RWPE2 (cell line): Measurements from ENCODE around the gene WDR55.

ENCODE experiments used
- ATAC-seq: fragments of 200-7000 bp; cut with Tn5 transposase; 3 replicates; pipeline ENCODE4 v1.9.1; 2021; ENCODE audit warnings: low read depth
- DNase-seq: peaks from one replicate; pipeline ENCODE4 v3.0.0-alpha.2; 2020; ENCODE audit warnings: low spot score
- H3K27ac ChIP-seq: fragments of 450-650 bp; 2 replicates; pipeline ENCODE4 v1.5.1; 2017; ENCODE audit warnings: mild to moderate bottlenecking; ENCODE audit not compliant: poor library complexity, severe bottlenecking
- H3K27me3 ChIP-seq: fragments of 250-450 bp; sonication (Bioruptor Pico); 2 replicates; pipeline ENCODE4 v1.5.1; 2021; ENCODE audit warnings: mild to moderate bottlenecking, moderate library complexity; ENCODE audit not compliant: insufficient read depth, poor library complexity, severe bottlenecking
- H3K36me3 ChIP-seq: fragments of 250-450 bp; sonication (Bioruptor Pico); 2 replicates; pipeline ENCODE4 v1.5.1; 2020; ENCODE audit warnings: low read depth, mild to moderate bottlenecking, moderate library complexity
- H3K4me1 ChIP-seq: fragments of 250-450 bp; sonication (Bioruptor Pico); 2 replicates; pipeline ENCODE4 v1.5.1; 2021; ENCODE audit warnings: mild to moderate bottlenecking, moderate library complexity; ENCODE audit not compliant: insufficient read depth, poor library complexity, severe bottlenecking
- H3K4me3 ChIP-seq: fragments of 250-450 bp; sonication (Bioruptor Pico); 2 replicates; pipeline ENCODE4 v1.5.1; 2021; ENCODE audit warnings: mild to moderate bottlenecking, moderate library complexity; ENCODE audit not compliant: severe bottlenecking
- H3K9me3 ChIP-seq: fragments of 250-450 bp; sonication (Bioruptor Pico); 2 replicates; pipeline ENCODE4 v1.5.1; 2021; ENCODE audit warnings: mild to moderate bottlenecking, moderate library complexity; ENCODE audit not compliant: severe bottlenecking
- TF ChIP-seq, protein P1 (sequence below): fragments of 450-650 bp; IDR thresholded peaks from one replicate; pipeline ENCODE4 v1.5.1; 2017; ENCODE audit warnings: mild to moderate bottlenecking, moderate library complexity; ENCODE audit not compliant: poor library complexity, severe bottlenecking

Gene WDR55

DNA sequence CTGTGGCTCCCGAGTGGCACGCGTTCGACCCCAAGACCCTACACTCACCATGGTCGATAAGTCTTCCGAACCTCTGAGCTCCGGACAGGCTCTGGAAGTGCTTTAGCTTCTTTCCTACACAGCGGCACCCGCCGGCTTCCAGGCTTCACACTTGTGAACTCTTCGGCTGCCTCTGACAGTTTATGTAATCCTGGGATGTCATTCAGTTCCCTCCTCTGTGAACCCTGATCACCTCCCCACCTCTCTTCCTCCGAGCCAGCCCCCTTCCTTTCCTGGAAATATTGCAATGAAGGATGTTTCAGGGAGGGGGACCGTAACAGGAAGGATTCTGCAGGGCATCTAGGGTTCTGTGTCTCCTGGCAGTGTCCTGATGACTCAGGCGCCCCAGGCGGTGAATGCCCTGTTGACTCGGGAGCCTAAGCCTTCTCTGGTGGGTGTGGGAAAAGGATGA lies 31.7 kb upstream of the WDR55 start, which contains the start of gene CD14:
Gene CD14, minus strand, starts transcription at position 155 of the 451 bp plus-strand sequence. Its CDS starts 104 bp downstream, at position 51.
- no peaks in the 10 kb centered on the region for H3K36me3 ChIP-seq
- H3K9me3 ChIP-seq: peaks cover 8% of the 10 kb centered on the region
- no peaks in the 10 kb centered on the region for H3K4me1 ChIP-seq
- DNase-seq (peak; percentile 81), ATAC-seq (peak; percentile 87)
- no peak within 1 kb of the TSS for H3K27ac ChIP-seq
- no peaks in the 10 kb centered on the region for H3K27me3 ChIP-seq
- TF ChIP-seq, protein P1, sequence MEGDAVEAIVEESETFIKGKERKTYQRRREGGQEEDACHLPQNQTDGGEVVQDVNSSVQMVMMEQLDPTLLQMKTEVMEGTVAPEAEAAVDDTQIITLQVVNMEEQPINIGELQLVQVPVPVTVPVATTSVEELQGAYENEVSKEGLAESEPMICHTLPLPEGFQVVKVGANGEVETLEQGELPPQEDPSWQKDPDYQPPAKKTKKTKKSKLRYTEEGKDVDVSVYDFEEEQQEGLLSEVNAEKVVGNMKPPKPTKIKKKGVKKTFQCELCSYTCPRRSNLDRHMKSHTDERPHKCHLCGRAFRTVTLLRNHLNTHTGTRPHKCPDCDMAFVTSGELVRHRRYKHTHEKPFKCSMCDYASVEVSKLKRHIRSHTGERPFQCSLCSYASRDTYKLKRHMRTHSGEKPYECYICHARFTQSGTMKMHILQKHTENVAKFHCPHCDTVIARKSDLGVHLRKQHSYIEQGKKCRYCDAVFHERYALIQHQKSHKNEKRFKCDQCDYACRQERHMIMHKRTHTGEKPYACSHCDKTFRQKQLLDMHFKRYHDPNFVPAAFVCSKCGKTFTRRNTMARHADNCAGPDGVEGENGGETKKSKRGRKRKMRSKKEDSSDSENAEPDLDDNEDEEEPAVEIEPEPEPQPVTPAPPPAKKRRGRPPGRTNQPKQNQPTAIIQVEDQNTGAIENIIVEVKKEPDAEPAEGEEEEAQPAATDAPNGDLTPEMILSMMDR: no peak
- H3K4me3 ChIP-seq: no peak within 1 kb of the TSS

DNA sequence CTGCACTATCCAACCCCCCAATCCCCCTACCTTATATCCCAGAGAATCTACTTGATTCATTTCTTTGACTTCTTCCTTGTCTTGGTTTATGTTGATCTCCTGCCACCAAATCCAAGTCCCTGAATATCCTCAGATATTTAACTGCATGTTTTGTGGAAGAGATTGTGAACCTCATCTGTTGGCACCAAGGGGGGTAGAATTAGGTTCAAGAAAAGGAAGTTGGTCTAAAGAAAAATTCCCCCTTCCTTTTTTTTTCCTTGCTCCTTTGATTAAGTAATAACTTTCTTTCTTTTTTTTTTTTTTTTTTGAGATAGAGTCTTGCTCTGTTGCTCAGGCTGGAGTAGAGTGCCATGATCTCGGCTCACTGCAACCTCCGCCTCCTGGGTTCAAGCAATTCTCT lies 31.2 kb upstream of the WDR55 start:
- ATAC-seq (no peak), DNase-seq (no peak)
- no peak overlapping the region for H3K4me3 ChIP-seq
- H3K27ac ChIP-seq: no peak overlapping the region
- no peaks in the 10 kb centered on the region for H3K27me3 ChIP-seq
- TF ChIP-seq, protein P1: no peak
- no peaks in the 10 kb centered on the region for H3K36me3 ChIP-seq
- no peaks in the 10 kb centered on the region for H3K4me1 ChIP-seq
- peaks cover 5% of the 10 kb centered on the region for H3K9me3 ChIP-seq

DNA sequence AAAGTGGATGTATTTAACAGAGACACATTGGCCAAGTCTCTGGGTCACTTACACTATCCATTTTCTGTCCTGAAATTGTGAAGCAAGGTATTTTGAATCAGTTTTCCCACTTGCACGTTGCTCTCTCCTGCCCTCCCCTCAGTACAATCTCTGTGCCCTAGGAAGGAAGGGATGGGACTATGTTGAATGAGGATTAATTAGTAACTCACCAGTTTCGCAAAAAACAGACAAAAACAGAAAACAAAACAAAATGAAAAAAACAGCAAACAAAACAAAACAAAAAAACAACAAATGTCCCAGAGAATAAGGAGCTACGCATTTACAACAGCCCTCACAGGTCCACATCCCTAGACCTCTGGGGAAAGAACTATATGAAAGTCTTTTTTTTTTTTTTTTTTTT lies 30.6 kb upstream of the WDR55 start:
- peaks cover 4% of the 10 kb centered on the region for H3K4me1 ChIP-seq
- H3K27me3 ChIP-seq: no peaks in the 10 kb centered on the region
- H3K36me3 ChIP-seq: no peaks in the 10 kb centered on the region
- ATAC-seq (no peak), DNase-seq (no peak)
- H3K27ac ChIP-seq: no peak overlapping the region
- no peak overlapping the region for H3K4me3 ChIP-seq
- no peaks in the 10 kb centered on the region for H3K9me3 ChIP-seq
- TF ChIP-seq, protein P1: no peak

DNA sequence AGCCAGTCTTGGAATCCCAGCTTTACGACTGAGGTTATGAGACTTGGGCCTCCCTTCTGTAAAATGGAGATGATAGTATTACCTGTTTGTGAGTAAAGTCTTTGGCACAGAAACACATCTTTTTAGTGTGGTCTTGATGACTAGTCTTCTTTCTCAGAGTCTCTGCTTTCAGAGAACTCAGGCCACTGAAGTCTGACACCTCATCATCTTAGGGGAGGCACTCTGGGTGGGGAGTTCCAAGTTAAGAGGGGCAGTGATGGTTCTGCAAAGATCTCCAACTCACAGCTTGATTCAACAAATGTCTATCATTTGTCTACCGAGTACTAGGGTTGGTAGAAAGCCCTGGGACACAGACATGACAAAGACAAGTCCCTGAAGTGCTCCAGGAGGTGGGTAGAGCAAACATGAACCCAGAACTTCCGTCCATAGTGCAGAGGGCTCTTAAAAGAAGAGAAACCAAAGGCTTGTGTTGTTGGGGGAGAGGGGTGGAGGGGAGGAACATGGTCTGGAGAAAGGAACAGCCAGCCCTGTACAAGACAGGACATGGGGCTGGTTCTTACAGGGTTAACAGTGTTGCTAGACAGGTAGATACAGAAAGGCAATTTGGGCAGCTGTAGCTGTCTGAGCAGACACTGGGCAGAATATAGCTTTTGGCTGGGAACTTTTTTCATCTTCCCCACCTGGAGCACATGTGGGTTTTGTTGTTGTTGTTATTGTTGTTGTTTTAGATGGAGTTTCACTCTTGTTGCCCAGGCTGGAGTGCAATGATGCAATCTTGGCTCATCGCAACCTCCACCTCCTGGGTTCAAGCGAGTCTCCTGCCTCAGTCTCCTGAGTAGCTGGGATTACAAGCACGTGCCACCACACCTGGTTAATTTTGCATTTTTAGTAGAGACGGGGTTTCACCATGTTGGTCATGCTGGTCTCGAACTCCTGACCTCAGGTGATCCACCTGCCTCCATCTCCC lies 29.1 kb upstream of the WDR55 start:
- no peaks in the 10 kb centered on the region for H3K9me3 ChIP-seq
- DNase-seq (no peak), ATAC-seq (no peak)
- TF ChIP-seq, protein P1: peak; percentile 23
- H3K27me3 ChIP-seq: no peaks in the 10 kb centered on the region
- H3K27ac ChIP-seq: no peak overlapping the region
- peaks cover 4% of the 10 kb centered on the region for H3K4me1 ChIP-seq
- no peaks in the 10 kb centered on the region for H3K36me3 ChIP-seq
- no peak overlapping the region for H3K4me3 ChIP-seq
